NK-92 (cell line): Measurements from ENCODE around the gene CTBP2.
"Not testable (repeated sequence)": the region's sequence is repeated elsewhere in the genome, so short reads cannot be mapped to it uniquely, and the experiment has no call there.

ENCODE experiments used
- DNase-seq: peaks from one replicate; lab custom pipeline; 2025; ENCODE audit not compliant: unreplicated experiment; lab: John Stamatoyannopoulos, UW

Gene CTBP2

GRCh38 chr10:124999433-125000365 is 160.7 kb downstream of the CTBP2 start:
- no peak for DNase-seq

- DNase-seq, result no peak
These were observed 161.6 kb downstream of the CTBP2 start for GRCh38 chr10:124998624-124999291.

GRCh38 chr10:124997771-124998623 is 162.4 kb downstream of the CTBP2 start:
- no peak for DNase-seq

- no peak for DNase-seq
These were observed 163.1 kb downstream of the CTBP2 start for GRCh38 chr10:124997306-124997705.

- DNase-seq, result no peak
These were observed 163.5 kb downstream of the CTBP2 start for GRCh38 chr10:124996854-124997215.

GRCh38 chr10:124996127-124996853 is 164.1 kb downstream of the CTBP2 start:
- no peak for DNase-seq

- DNase-seq, result no peak
These were observed 164.8 kb downstream of the CTBP2 start for GRCh38 chr10:124995605-124996004.

GRCh38 chr10:124994573-124995473 is 165.5 kb downstream of the CTBP2 start:
- no peak for DNase-seq

GRCh38 chr10:124993736-124994451 is 166.5 kb downstream of the CTBP2 start:
- DNase-seq, result no peak

- no peak for DNase-seq
These were observed 167.0 kb downstream of the CTBP2 start for GRCh38 chr10:124993345-124993708.

- DNase-seq, result no peak
These were observed 167.7 kb downstream of the CTBP2 start for GRCh38 chr10:124992462-124993344.

GRCh38 chr10:124991835-124992234 is 168.5 kb downstream of the CTBP2 start:
- no peak for DNase-seq

GRCh38 chr10:124990671-124991625 is 169.4 kb downstream of the CTBP2 start:
- DNase-seq, result no peak

- DNase-seq, result no peak
These were observed 170.8 kb downstream of the CTBP2 start for GRCh38 chr10:124989526-124989925.

GRCh38 chr10:124988753-124989152 is 171.6 kb downstream of the CTBP2 start:
- not testable (repeated sequence) for DNase-seq

GRCh38 chr10:124987788-124988187 is 172.6 kb downstream of the CTBP2 start:
- no peak for DNase-seq

GRCh38 chr10:124985162-124985561 is 175.2 kb downstream of the CTBP2 start:
- DNase-seq, result no peak
